DMS53 treated with DMSO at 0.1 percent for 48 hours (cell line): ENCODE results near the gene RAP1A.
"Not testable (repeated sequence)": the region's sequence is repeated elsewhere in the genome, so short reads cannot be mapped to it uniquely, and the experiment has no call there.

ENCODE experiments used
- DNase-seq: peaks from one replicate; lab custom pipeline; 2025; ENCODE audit not compliant: unreplicated experiment; lab: John Stamatoyannopoulos, UW

Gene RAP1A

DNA sequence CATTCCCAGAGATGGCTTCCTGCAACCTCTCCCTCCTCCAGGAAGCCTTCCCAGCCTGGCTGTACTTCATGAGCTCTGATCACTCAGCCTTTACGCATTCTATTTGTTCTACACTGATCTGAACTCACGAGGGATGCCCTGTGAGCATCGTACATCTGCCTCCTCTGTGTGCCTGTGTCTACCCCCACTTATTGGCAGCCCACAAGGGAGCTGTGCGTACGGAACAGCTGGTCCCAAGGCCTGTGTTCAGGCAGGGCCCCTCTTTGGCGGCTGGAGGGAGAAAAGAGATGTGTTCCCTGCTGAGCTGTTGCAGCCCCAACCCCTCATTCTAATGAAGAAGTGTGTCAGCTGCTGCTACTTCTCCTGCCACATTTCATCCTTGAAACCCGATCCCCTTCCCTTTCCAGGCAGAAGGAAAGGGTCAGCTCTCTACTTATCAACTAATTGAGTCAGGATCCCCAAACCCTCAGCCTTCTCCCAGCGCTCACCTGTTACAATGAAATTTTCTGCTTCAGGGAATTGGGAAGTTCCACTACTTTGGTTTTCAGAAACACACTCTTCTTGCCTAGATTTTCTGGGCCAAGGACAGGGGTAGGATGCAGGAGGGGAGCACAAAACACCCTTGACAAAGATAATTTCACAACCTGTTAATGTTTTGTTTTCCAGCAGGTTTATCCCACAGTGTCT lies 116.4 kb downstream of the RAP1A start:
- no peak for DNase-seq

DNA sequence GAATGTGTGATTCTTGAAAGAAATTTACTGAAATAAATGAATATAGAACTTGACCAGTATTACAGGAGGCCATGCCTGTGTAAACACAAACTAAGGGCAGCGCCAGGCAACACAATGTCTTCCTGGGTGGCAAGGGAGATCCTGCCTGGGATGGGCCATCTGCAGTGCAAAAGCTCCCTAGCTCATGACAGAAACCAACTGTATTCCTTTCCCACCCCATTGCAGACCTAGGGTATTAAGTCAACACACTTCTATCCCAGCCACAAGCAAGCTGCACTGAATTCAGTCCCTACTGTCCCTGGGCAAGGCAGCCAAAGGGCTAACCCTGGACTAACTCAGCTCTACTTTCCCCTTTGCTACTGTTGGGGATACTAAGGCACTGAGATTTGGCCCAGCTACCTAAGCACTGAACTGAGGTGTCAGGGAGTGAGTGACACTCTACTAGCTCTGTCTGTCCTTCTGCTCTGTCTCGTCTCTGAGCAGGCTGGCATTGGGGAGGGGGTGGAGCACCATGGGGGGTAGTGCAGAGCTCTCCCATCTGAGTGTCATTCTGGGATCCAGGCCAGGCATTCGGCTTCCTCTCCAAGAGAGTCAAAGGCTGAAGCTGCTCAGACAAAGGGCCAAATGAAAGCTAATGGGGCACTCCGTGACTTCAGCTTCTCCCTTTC lies 117.1 kb downstream of the RAP1A start:
- DNase-seq, result no peak

GRCh38 chr1:111737216-111738132 lies 117.9 kb downstream of the RAP1A start:
- no peak for DNase-seq

DNA sequence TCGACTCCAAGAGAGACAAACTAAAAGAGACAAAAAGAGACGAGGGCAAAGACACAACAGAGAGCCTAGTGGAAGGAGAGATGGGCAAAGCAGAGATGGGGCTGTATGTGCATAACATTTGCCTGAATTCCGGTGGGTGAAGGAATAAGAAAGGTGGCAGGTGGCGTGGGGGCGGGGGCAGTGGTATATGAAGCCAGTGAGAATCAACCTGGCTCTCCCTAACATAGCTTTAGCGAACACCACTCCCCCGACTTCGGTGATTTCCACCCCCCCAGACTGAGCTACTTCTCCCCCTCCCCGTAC lies 118.5 kb downstream of the RAP1A start:
- DNase-seq, result no peak

DNA sequence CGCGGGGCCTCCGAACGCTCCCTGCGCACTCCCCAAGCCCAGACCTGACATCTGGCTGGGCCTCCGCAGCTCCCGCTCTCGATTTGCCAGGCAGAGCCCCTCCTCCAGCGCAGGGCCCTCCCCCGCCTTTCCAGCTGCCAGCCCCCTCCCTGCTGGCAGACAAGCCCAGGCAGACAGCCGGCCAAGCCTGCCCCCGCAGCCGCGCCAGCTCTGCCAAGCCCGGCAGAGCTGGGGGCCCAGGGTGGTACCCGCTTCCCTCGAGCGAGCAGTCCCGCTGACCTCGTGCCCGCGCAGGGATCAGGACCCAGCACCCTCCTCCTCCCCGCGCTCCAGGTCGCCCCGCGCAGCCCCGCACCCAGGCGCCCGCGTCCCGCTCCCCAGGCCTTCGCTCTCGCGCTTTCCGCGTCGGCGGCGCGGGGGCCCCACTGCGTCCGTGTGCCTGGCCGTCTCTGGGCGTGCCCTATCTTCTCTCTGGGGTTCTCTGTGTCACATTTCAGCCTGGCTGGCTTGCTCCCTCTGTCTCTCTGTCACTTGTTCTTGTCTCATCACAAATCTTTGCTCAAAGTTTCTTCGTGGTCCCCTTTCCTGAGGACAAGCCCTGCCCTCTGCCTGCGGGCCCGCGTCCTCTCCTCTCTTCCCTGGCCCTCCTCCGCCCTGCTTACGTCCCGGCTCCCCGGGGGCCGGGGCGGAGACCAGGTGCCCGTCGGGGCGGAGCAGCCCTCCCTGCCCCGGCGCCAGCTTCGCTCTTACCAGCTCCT lies 119.0 kb downstream of the RAP1A start:
- DNase-seq, result peak; percentile 84

DNA sequence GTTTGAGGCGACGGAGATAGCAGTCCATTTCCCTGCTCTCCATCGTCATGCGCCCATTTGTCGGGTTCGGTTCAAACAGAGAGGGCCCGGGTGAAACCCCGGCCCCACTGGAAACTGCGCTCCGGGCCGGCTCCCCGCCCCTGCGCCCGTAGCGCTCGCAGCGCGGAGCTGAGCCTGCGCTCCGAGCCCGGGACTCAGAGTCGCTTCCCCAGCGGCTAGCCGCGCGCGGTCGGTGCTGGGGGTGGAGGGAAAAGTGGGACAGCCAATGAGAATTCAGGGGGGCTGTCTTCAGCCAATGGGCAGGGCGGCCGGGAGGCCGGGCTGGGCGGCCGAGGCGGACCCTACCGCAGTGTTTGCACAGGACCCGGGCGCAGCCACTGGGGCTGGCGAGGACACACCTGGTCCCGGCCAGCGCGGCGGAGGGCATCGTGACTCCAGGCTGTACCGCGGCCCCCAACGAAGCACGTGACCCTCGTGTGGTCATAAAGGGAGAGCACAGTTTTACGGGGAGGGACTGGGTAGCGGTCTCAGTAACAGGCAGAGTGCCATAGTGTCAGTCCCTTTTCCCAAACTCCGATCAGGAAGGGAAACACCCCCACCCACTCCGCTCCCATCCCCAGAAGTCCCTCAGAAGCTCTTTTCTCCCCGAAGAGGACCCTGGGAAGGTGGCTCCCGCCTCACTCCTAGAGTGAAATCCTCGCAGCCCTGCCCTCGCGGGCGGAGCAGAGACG lies 119.8 kb downstream of the RAP1A start, which contains the start of gene INKA2:
TSS of gene INKA2 (minus strand) at position 202 of the 731 bp plus-strand sequence. CDS start at position 49, 153 bp downstream.
- DNase-seq, result peak; percentile 91

DNA sequence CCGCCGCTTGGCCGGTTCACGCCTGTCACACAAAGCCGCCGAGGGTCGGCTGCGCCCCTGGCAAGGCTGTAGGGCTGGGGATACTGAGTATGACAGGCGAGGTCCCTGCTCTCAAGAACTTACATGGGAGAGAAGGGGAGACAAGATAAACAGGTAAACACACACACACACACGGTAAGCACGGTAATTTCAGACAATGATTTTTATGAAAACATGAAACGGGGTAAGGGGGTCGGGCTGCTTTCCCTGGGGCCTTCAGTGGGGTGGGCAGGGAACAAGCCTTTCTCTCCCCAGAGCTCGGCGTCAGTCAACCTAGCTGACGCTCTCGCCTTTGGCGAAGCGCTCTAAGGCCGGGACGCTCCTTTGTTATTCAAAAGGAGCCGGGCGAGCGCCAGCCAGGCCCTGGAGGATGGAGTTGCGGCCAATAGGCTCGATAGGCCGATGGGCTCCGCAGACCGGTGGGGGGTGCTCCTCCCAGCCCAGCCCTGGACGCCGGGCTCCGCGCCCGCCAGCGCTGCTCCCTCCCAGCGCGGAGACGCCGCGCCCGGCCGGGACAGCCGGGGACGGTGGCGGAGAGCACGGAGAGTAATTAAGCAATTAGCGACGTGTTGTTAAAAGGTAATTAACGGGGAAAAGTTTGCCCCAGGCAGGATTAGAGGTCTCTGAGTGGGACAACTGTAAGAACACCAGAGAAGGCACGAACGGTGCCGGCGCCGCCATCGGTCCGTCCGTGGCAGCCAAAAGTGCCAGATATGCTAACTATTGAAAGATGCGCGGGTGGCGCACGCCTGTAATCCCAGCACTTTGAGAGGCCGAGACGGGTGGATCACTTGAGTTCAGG lies 120.6 kb downstream of the RAP1A start:
- peak; percentile 62 for DNase-seq

GRCh38 chr1:111742292-111742691 lies 122.7 kb downstream of the RAP1A start:
- DNase-seq, result not testable (repeated sequence)

DNA sequence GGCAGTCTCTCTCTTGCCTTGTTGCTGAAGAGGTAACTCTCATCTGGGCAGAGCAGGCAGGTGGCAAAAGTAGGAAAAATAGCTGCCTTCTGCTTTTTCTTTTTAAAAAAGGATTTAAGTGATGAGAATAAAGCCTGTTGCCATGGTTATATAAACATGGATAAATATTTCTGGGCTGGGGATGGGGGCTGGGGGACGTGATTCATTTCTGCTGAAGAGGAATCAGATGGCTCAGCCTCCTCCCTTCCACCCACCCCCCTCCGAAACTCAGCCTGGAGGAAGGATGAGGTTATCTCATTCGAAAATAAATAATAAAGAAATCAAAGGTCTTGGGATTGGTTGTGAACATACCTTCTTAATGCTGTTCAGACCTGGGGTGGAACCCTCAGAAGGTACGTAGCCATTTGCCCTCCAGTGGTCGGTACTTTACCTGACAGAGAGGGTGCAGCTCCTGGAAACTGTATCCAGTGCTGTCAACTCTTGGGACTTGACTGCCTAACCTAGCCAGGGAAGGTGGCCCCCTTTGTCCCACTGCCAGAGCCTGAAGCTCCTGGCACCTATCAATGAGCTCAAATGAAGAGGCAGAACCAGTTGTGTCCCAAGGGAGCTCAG lies 123.5 kb downstream of the RAP1A start:
- no peak for DNase-seq

- DNase-seq, result no peak
Observed at GRCh38 chr1:111743679-111744101, 124.1 kb downstream of the RAP1A start.

DNA sequence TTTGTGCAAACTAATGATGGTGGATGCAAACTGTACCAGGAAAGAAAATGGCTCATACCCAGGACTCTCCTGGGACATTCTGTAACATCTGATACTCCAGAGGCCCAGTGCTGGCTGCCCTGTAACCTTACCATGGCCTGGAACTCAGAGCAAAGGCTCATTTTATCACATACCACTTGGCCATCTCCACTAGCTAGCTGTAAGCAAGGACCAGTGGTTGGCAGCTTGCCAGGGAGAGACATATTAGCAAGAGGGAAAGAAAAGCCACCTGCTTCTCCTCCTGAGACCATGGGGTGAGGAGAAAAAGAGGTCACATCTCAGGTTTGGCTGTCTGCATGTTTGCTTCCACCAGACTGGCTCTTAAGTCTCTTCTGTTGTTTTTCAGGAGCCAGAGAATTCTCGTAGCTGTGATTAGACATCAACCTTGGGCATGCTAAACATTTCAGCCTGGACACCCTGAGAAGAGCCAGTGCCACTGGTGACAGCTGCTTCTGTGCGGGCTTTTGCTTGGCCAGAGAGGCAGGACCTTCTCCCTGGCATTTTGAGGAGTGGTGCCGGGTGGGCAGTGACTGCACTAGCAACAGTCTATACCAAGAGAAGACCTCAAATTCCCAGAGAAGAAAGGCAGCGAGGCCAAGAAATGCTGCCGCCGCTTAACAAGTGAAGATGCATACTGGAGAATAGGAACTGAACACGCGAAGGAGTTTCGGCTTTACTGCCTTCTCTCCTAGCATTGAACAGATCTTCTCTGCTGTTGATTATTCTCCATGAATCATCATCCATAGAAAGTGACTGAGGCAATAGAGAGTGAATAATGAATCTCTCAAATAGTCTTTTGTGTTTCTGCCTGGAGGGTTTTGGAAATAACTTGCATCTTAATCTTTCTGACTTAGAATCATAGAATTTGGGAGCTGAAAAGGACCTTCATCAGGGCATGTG lies 126.4 kb downstream of the RAP1A start:
- DNase-seq, result no peak

GRCh38 chr1:111746614-111746999 lies 127.0 kb downstream of the RAP1A start:
- DNase-seq, result no peak

GRCh38 chr1:111747282-111747734 lies 127.7 kb downstream of the RAP1A start:
- peak; percentile 52 for DNase-seq

GRCh38 chr1:111747947-111748346 lies 128.4 kb downstream of the RAP1A start:
- no peak for DNase-seq

GRCh38 chr1:111749628-111750027 lies 130.0 kb downstream of the RAP1A start:
- no peak for DNase-seq

- no peak for DNase-seq
Observed at GRCh38 chr1:111750856-111751255, 131.3 kb downstream of the RAP1A start.

DNA sequence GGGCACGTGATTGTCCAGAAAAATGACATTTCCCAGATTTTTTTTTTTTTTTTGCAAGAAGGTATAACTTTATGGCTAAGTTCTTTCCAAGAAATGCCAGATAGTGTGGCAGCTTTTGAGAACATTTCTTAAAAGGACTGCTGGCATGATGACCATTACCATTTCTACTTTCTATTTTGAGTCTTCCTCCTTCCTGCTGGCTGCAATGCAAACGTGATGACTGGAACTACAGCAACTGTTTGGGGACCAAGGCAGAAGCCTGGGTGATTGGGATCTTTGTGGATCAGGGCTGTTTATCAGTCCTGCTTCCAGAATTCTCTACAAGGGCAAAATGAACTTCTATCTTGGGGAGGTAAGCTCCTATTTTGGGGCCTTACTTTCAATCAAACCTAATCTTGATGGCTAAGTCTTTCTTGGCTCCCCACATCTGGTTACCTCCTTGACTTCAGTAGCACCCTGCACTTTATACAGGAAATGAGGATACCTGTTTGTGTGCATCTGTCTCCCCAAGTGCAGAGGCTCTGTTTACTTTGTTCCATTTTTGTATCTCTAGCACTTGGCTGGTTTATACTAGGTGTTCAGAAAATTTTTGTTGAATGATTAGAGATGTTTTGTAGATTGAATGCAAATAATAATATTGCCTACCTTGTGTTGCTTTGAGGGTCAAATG lies 132.5 kb downstream of the RAP1A start:
- no peak for DNase-seq
